K562 (cell line): Measurements from ENCODE around the gene LBHD1. TPM values are rescaled to one million over a fixed set of nuclear protein-coding genes. Genes with fewer than 3 reads are reported as not detected.

Source experiments
- BHLHE40 ChIP-seq: IDR thresholded peaks from 2 replicates; pipeline ENCODE4 v1.6.1; 2011; ENCODE audit warnings: low read length, improper control_type of control experiment
- CBX3 ChIP-seq, 2 experiments: IDR thresholded peaks; 1 replicate in 1 of 2; 2 replicates in 1 of 2; pipeline ENCODE4 v1.6.1; 2012; ENCODE audit warnings: inconsistent platforms in 2 of 2, low read length in 2 of 2, borderline replicate concordance in 1 of 2, control low read depth in 1 of 2
- HDAC3 ChIP-seq: fragments of 450-650 bp; IDR thresholded peaks from 2 replicates; pipeline ENCODE4 v1.6.1; 2018; ENCODE audit warnings: borderline replicate concordance, mild to moderate bottlenecking, moderate library complexity; ENCODE audit not compliant: partially characterized antibody
- KLF1 ChIP-seq: fragments of 450-650 bp; IDR thresholded peaks from 2 replicates; pipeline ENCODE4 v1.6.1; 2016; ENCODE audit warnings: missing genetic modification characterization, missing compliant biosample characterization
- MYBL2 ChIP-seq, 2 experiments: fragments of 450-650 bp in 1 of 2; sonication (generic) in 1 of 2; formaldehyde crosslinking in 1 of 2; IDR thresholded peaks; 2 replicates each; pipeline versions ENCODE4 v1.6.1 to v1.8.1; 2017 to 2022; ENCODE audit warnings: borderline replicate concordance in 1 of 2, inconsistent platforms in 1 of 2, low read depth in 1 of 2, mild to moderate bottlenecking in 1 of 2, missing genetic modification reagents in 1 of 2, moderate library complexity in 1 of 2
- PML ChIP-seq: IDR thresholded peaks from 2 replicates; pipeline ENCODE4 v1.6.1; 2012; ENCODE audit warnings: low read length, inconsistent platforms
- PTBP1 ChIP-seq: fragments of 200-400 bp; formaldehyde crosslinking; IDR thresholded peaks from 2 replicates; pipeline ENCODE4 v1.6.1; 2017; ENCODE audit warnings: low read depth, low read length
- RNF2 ChIP-seq: sonication (generic); IDR thresholded peaks from 2 replicates; pipeline ENCODE4 v1.6.1; 2016
- SAFB ChIP-seq: fragments of 200-400 bp; formaldehyde crosslinking; IDR thresholded peaks from 2 replicates; pipeline ENCODE4 v1.6.1; 2017; ENCODE audit warnings: low read depth, low read length, borderline replicate concordance
- SNIP1 ChIP-seq: fragments of 450-650 bp; IDR thresholded peaks from 2 replicates; pipeline ENCODE4 v1.7.1; 2017; ENCODE audit warnings: low read depth, mild to moderate bottlenecking
- TBP ChIP-seq: optimal IDR thresholded peaks from 2 replicates; pipeline ENCODE3; 2011; ENCODE audit warnings: low read depth, low read length, improper control_type of control experiment
- TEAD4 ChIP-seq, 2 experiments: sonication (generic) in 1 of 2; formaldehyde crosslinking in 1 of 2; IDR thresholded peaks; 2 replicates each; pipeline versions ENCODE4 v1.6.1 to v1.8.0; 2012 to 2022; ENCODE audit warnings: borderline replicate concordance in 1 of 2, inconsistent platforms in 1 of 2, low read length in 1 of 2, mild to moderate bottlenecking in 1 of 2, missing genetic modification reagents in 1 of 2
- ZNF165 ChIP-seq: fragments of 250-450 bp; sonication (Bioruptor Pico); IDR thresholded peaks from 2 replicates; pipeline ENCODE4 v1.4.0; 2020; ENCODE audit warnings: borderline replicate concordance
- ZNF408 ChIP-seq: fragments of 250-450 bp; sonication (Bioruptor Pico); IDR thresholded peaks from 2 replicates; pipeline ENCODE4 v1.4.0; 2020; ENCODE audit warnings: low read depth, mild to moderate bottlenecking, moderate library complexity
- ZNF644 ChIP-seq: fragments of 200-800 bp; sonication (Bioruptor generic); IDR thresholded peaks from 2 replicates; pipeline ENCODE4 v1.6.1; 2016; ENCODE audit warnings: low read depth, missing genetic modification characterization, missing compliant biosample characterization
- polyA plus RNA-seq, 8 experiments: library from polyadenylated mRNA; depleted of rRNA in 4 of 8; stranded (reverse) in 5 of 8; unstranded in 3 of 8; fragments of >200 nt; fragmentation: Nextera tagmentation in 2 of 8; fragmentation: Illumina TruSeq in 1 of 8; extraction: Ambion mirVana in 2 of 8; extraction: Trizol in 1 of 8; gene quantifications; 2 replicates each; pipeline versions ENCODE4 v1.2.1 to v1.2.3, GENCODE V29; 2011 to 2014; ENCODE audit warnings: inconsistent platforms in 1 of 8, missing spikeins in 1 of 8
- total RNA-seq, 7 experiments: library from RNA; depleted of rRNA in 6 of 7; stranded (reverse); fragments of >200 nt in 6 of 7; fragmentation: Illumina TruSeq in 2 of 7; extraction: Trizol in 2 of 7; gene quantifications; 2 replicates each; pipeline versions ENCODE4 v1.2.1 to v1.2.3, GENCODE V29; 2011 to 2021; ENCODE audit warnings: low replicate concordance in 1 of 7
- TF ChIP-seq, protein P1 (sequence below), 2 experiments: fragments of 250-450 bp in 1 of 2; fragments of 450-650 bp in 1 of 2; sonication (Bioruptor Pico) in 1 of 2; IDR thresholded peaks; 2 replicates each; pipeline versions ENCODE4 v1.6.1 to v1.8.0; 2016 to 2021; ENCODE audit warnings: mild to moderate bottlenecking in 2 of 2, moderate library complexity in 2 of 2, missing compliant biosample characterization in 1 of 2, missing genetic modification characterization in 1 of 2
- TF ChIP-seq, protein P2 (sequence below): sonication (generic); formaldehyde crosslinking; IDR thresholded peaks from 2 replicates; pipeline ENCODE4 v1.4.0; 2020; ENCODE audit warnings: mild to moderate bottlenecking, missing genetic modification reagents
- TF ChIP-seq, protein P3 (sequence below), 3 experiments: fragments of 200-800 bp in 1 of 3; sonication (Bioruptor generic) in 1 of 3; sonication (generic) in 1 of 3; formaldehyde crosslinking in 1 of 3; IDR thresholded peaks; 2 replicates each; pipeline versions ENCODE4 v1.6.1 to v1.8.0; 2016 to 2022; ENCODE audit warnings: mild to moderate bottlenecking in 2 of 3, missing compliant biosample characterization in 2 of 3, missing genetic modification characterization in 2 of 3, missing genetic modification reagents in 1 of 3
- TF ChIP-seq, protein P4 (sequence below): sonication (generic); formaldehyde crosslinking; IDR thresholded peaks from 2 replicates; pipeline ENCODE4 v1.9.0; 2022; ENCODE audit warnings: mild to moderate bottlenecking, missing genetic modification reagents
- TF ChIP-seq, protein P5 (sequence below): fragments of 200-800 bp; sonication (Bioruptor generic); IDR thresholded peaks from 2 replicates; pipeline ENCODE4 v1.6.1; 2017; ENCODE audit warnings: missing genetic modification characterization, missing compliant biosample characterization

LBHD1 gene
- total and polyA plus RNA-seq, 9 of the 15 experiments (the other 6 are each of a cell fraction or from before 2014, with no cell fraction given), result 2.6 to 28.0 (median 12.5) TPM

DNA sequence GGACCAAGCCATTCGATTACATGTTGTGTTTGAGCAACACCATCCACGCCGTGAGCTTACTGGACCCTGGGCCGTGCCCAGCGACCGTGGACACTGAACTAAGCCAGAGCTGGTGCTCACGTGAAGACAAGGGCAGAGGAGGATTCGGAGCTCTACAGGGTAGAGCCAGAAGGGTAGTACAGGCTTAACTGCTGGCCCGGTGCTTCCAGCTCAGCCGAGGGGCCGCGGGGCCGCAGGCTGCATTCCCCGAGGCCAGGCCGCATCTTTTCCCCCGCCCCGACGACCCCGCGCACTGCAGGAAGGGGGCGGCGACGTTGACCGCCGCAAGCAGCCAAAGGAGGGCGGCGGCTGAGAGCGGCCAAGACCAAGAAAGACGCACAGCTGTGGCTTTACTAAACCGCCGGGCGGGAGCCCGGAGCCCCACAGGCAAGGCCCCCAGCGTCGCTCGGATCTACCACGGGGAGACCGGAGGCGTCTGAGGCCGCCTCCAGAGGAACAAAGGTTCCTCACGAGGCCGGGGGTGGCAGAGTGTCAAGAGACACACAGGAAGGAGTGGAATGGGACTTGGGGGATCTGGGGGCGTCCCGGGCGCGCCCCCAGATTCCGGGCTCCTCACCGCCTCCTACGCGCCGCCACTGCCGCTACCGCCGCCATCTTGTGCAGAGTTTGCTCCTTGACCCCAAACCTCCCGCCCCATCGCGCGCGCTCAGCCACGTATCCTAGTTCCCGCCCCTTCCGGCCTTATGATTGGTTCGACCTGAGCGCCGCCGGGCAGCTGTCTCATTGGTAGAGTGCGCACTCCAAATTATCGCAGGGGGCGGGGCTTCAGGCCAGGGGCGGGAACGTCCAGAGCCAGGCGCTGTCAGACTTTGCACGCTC, 25.9 kb downstream of the LBHD1 start, which contains the start of gene GANAB (continued):
- TF ChIP-seq TEAD4 (IDR thresholded peaks at IDR 0.05; ENCODE audit: low read length), result peak; percentile 60; the same call in 1 of the 2 replicates
- no peak for TF ChIP-seq TEAD4 (CRISPR knock-in tag; IDR thresholded peaks at IDR 0.05; ENCODE audit: borderline replicate concordance)
- no peak for TF ChIP-seq CBX3 (IDR thresholded peaks at IDR 0.05; ENCODE audit: borderline replicate concordance in 1 of 2, low read length in 2 of 2)
- peak; percentile 82; the same call in 1 of the 2 replicates for TF ChIP-seq PML
- TF ChIP-seq, protein P1, sequence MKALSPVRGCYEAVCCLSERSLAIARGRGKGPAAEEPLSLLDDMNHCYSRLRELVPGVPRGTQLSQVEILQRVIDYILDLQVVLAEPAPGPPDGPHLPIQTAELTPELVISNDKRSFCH (CRISPR knock-in tag; IDR thresholded peaks at IDR 0.05), result no peak
- TF ChIP-seq, protein P1 (tag; IDR thresholded peaks at IDR 0.05), result peak; percentile 55; the same call in 1 of the 2 replicates
- no peak for TF ChIP-seq HDAC3
- TF ChIP-seq, protein P2, sequence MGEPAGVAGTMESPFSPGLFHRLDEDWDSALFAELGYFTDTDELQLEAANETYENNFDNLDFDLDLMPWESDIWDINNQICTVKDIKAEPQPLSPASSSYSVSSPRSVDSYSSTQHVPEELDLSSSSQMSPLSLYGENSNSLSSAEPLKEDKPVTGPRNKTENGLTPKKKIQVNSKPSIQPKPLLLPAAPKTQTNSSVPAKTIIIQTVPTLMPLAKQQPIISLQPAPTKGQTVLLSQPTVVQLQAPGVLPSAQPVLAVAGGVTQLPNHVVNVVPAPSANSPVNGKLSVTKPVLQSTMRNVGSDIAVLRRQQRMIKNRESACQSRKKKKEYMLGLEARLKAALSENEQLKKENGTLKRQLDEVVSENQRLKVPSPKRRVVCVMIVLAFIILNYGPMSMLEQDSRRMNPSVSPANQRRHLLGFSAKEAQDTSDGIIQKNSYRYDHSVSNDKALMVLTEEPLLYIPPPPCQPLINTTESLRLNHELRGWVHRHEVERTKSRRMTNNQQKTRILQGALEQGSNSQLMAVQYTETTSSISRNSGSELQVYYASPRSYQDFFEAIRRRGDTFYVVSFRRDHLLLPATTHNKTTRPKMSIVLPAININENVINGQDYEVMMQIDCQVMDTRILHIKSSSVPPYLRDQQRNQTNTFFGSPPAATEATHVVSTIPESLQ (CRISPR knock-in tag), result no peak
- peak; percentile 94 for TF ChIP-seq TBP
- TF ChIP-seq PTBP1, result no peak
- TF ChIP-seq, protein P3, sequence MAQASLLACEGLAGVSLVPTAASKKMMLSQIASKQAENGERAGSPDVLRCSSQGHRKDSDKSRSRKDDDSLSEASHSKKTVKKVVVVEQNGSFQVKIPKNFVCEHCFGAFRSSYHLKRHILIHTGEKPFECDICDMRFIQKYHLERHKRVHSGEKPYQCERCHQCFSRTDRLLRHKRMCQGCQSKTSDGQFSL (CRISPR knock-in tag; IDR thresholded peaks at IDR 0.05), result no peak
- TF ChIP-seq, protein P3 (tag; IDR thresholded peaks at IDR 0.05), result no peak
- TF ChIP-seq, protein P4, sequence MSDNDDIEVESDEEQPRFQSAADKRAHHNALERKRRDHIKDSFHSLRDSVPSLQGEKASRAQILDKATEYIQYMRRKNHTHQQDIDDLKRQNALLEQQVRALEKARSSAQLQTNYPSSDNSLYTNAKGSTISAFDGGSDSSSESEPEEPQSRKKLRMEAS (CRISPR knock-in tag), result no peak
- TF ChIP-seq ZNF408 (CRISPR knock-in tag), result no peak
- no peak for TF ChIP-seq KLF1 (tag)
- no peak for TF ChIP-seq MYBL2 (IDR thresholded peaks at IDR 0.05; ENCODE audit: low read depth)
- no peak for TF ChIP-seq MYBL2 (CRISPR knock-in tag; IDR thresholded peaks at IDR 0.05; ENCODE audit: borderline replicate concordance)
- no peak for TF ChIP-seq SAFB
- no peak for TF ChIP-seq SNIP1
- TF ChIP-seq BHLHE40, result no peak
- no peak for TF ChIP-seq RNF2
- TF ChIP-seq ZNF644 (tag), result no peak
- TF ChIP-seq ZNF165 (CRISPR knock-in tag), result no peak
- TF ChIP-seq, protein P5, sequence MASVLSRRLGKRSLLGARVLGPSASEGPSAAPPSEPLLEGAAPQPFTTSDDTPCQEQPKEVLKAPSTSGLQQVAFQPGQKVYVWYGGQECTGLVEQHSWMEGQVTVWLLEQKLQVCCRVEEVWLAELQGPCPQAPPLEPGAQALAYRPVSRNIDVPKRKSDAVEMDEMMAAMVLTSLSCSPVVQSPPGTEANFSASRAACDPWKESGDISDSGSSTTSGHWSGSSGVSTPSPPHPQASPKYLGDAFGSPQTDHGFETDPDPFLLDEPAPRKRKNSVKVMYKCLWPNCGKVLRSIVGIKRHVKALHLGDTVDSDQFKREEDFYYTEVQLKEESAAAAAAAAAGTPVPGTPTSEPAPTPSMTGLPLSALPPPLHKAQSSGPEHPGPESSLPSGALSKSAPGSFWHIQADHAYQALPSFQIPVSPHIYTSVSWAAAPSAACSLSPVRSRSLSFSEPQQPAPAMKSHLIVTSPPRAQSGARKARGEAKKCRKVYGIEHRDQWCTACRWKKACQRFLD, result 0 out of 2 replicates have a peak, but pooled peaks have one; percentile 18
